ENCODE data around the gene PPFIA3.
"Not testable (repeated sequence)": the region's sequence is repeated elsewhere in the genome, so short reads cannot be mapped to it uniquely, and the experiment has no call there.

Gene PPFIA3

DNA sequence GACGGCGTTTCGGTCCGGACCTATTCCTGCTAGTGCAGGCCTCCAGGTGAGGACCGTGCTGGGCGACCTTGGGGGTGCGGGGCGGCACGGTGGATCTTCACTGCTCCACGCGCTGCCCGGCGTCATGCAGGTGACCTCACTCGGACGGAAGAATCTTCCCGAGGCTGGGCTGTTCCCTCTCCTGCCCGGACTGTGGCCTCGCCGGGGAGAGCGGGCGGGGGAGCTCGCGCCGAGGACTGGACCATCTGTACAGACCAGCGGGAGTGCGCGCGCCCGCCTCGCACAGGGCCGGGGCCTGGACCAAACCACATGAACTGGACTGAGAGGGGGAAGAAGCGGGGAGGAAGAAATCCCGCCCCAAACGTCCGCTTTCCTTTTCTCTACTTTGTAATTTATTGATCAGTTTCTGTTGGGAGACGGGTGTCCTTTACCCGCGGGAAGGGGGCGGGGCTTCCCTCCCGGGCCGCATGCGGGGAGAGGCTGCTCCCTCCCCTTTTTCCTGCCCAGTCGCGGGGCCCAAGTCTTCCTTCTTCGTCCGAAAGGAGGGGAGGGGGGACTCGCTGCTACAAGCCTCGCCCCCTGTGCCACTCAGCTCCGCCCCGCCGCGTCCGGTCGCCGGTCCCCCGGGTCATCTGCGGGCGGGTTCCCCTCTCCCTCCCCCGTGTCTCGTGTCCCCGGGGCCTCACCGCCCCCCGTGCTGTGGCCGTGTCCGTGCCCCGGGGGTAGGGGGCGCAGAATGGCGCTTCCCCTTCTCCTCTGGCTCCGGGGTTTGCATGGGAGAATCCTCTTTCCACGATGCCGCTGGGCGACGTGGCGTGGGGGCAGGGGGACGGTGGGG lies 31.0 kb downstream of the PPFIA3 start:
- peak; percentile 55 for DNase-seq

DNA sequence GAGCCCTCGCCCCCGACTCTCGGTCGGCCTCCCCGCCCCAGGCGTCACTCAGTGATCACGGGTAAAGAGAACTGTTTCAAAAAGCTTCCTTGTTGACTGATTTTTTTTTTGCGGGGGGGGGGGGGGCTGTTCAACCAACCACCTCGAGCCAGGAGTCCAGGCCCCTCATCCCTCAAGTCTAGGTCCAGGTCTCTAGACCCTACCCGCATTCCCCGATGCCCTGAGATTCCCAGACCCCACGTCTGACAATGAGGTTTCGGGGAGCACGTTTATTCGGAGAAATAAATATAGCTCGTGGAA lies 31.6 kb downstream of the PPFIA3 start:
- DNase-seq = no peak

DNA sequence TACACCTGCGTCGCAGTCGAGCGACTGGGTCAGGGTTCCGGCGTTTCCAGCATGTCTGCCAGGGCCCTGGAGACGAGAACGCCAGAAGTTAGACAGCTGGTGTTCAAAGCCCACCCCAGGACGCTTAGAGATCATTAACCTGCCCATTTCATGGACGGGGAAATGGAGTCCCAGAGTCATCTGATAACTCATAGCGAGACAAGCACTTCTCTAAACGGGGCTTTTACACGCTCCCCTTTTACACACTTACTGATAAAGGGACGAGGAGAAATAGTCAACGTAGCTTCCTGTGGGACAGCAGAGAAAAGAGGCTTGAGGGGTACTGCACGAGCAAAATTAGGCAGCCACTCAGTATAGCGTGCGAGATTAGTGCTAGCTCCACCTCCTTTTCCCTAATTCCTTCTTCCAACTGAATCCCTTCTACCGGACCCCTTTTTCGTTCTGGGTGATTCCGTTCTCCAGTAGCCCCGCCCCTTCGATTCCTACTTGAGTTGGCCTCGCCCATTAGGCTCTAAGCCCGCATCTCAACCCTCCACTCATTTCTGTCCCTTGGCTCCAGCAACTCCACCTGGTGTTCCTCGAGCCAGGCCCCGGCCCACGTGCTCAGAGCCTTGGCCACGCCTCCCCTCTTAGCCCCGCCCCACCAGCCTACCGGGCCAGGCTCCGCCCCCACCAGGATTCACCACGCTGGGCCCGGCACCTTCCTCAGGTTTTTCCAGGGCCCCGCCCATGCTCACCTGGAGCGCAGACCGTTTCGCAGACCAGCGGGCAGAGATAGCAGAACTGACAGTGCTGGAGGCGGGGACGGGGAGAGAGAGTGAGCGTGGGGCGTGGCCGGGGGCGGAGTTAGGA lies 32.1 kb downstream of the PPFIA3 start:
- DNase-seq = peak; percentile 59

DNA sequence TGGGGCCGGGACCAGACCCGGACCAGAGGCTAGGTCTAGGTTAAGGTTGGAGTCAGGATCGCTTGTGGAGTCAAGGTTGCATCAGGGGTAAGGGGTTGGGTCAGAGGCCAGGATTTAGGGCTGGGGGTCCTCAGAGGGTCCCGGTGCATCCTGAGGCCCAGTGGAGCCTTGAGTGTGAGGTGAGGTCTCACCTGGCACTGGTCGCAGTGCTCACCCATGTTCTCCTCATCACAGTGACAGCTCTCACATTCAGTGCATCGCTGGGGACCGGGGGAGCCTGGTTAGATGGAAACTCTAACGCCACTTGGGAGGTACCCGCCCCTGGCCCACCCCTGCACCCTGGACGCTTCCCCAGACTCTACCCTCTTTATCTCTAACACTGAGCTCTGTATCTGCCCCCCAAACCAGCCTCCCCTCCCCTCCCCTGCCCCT lies 32.8 kb downstream of the PPFIA3 start:
- no peak for DNase-seq

DNA sequence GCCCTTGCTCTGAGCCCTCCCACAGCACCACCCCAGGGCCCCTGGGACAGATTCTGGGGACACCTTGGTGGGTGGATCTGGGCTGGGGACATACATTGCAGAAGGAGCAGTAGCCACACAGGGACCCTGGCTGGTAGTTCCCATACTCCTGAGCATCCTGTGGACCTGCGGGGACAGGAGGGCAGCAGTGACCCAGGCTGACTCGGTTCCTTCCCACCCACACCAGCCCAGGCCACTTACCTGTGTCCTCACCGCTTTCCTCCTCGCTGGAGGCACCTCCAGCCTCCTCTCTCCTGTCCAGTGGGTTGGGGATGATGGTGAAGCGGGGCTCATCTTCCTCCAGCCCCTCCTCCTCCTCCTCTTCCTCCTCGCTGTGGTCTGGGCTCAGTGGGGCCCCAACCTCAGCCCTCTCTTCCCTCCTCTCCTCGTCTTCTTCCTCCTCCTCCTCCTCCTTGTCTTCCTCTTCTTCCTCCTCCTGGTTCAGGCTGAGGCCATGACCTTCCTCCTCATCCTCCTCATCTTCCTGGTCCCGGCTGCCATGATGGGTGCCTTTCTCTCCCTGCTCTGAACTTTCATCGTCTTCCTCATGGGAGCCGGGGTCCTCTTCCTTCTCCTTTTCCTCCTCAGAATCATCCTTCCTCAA lies 33.9 kb downstream of the PPFIA3 start:
- DNase-seq = no peak

DNA sequence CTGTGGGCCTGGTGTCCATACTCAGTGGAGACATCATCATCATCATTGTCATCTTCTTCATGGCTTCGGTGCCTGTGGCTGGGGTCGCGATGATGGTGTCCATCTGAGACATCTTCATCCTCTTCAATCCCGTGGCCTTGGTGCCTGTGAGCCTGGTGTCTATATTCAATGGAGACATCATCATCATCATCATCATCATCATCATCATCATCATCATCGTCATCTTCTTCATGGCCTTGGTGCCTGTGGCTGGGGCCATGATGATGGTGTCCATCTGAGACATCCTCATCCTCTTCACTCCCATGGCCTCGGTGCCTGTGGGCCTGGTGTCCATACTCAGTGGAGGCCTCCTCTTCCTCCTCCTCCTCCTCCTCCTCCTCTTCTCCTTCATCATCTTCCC lies 34.9 kb downstream of the PPFIA3 start:
- no peak for DNase-seq

DNA sequence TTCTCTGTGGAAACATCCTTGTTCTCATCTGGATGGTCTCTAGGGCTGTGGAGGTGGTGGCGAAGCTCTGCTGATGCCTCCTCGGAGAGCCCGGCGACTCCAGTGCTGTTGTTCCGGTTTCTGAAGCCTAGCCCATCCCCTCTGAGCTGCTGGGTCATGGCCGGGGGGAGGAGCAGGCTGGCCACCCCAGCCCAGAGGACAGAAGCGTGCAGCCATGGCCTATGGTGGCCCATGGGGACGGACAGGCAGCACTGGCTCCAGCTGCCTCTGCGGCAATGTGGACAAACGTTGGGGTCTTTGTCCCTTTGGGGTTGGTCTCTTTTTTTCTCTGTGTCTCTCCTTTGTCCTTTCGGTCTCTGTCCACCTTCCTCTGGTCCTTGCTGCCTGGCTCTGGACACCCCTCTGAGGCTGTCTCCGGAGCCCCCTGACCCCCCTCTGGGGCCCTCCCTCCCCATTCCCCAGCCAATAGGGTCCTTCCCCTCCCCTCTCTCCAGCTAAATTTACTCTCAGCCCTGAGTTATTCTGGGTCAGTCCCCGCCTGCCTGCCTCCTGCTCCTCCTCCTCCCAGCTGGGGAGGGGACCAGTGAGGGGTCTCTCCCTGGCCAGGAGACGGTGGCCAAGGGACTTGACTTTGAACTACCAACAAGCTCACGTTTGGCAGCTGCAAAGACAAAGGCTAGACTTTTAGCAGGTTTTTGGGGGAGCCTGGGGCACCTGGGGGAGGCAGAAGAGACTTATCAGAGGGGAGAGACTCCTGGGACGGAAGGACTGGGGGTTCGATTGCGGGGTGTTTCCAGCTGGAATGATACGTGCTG lies 35.9 kb downstream of the PPFIA3 start, which contains the start of gene HRC:
Gene HRC, minus strand, starts transcription at position 392 of the 815 bp plus-strand sequence. Its CDS starts 159 bp downstream, at position 233.
- no peak for DNase-seq

DNA sequence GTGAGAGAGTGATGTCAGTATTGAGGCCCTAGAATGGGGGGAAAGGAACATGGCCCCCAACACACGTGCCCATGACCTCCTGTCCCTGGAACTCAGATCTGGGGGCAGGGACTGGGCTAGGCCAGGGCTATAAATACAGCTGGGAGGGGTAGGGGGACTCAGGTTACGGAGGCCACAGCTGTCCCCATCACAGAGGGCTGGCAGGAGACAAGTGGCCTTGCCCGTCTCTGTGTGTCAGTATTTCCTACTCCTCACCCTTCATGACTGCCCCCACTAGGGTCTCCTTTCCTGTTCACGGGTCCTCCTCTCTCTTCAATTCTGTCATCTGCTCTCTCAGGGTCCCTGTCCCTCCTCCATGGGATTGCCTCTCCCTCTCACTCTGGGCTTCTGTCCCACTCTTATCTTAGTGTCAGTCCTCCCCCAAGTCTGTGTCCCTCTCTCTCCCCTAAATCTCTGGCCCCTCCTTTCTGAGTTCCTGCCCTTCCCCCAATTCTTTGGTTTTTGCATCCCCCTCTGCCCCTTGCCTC lies 36.5 kb downstream of the PPFIA3 start:
- DNase-seq = no peak

DNA sequence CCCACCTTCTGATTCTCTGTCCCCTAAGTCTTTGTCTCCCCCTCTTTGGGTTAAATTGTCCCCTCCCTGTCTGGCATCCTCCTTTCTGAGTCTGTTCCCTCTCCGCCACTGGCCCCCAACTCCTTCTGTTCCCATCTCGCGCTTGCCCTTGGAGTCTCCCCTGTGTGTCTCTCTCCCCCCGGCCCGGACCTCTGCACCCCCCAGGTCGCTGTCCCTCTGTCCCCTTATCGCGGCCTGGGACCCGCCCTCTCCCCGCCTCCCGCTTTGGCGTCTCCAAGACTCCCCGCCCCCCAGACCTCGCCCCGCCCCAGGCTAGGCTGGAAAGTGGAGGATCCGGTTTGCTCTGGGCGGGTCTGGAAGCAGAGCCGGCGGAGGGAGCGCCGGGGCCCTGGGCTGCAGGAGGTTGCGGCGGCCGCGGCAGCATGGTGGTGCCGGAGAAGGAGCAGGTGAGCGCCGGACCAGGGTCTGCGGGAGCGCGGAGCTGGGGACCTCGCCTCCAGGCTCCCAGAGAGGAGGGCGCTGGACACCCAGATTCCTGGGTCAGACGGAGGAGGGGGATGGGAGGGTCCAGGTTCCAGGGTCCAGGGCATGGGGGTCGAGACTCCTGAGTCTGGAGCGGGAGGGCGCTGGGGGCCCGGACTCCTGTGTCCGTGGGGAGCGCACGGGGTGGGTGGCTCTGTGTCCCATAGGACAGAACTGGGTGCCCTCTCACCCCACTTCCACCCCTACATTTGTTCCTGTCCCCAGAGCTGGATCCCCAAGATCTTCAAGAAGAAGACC lies 38.3 kb downstream of the PPFIA3 start, which contains the start of gene TRPM4:
Gene TRPM4, plus strand, starts transcription at position 348 of the 780 bp plus-strand sequence. Its CDS starts 75 bp downstream, at position 423.
- DNase-seq = no peak

DNA sequence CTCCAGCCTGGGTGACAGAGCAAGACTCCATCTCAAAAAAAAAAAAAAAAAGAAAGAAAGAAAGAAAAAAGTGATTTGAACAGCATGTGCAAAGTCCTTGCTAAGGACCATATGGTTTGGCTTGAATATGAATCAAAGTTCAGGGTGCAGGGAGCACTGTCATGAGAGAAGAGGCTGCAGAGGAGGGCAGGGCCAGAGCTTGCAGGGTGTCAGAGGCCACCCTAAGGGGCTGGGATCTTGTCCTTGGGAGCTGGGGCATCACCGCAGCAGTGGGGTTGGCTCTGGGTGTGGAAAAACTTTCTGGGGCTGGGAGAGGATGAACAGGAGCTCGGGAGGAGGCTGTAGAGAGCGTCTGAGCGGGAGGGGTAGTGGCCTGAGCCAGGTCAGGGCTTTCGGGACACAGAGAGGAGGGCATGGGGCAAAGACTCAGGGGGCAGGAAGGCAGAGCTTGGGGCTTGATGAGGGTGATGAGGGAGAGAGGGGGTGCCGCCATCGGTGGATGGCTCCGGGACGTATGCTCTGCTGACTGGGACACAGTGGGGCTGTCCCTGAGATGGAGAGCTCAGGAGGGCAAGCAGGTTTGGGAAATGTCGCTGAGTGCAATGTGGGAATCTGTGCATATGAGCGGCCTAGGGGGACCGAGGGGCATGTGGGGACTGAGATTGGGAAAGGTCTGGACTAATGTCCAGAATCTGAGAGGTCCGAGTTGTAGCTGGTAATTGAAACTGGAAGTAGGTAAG lies 41.3 kb downstream of the PPFIA3 start:
- no peak for DNase-seq

DNA sequence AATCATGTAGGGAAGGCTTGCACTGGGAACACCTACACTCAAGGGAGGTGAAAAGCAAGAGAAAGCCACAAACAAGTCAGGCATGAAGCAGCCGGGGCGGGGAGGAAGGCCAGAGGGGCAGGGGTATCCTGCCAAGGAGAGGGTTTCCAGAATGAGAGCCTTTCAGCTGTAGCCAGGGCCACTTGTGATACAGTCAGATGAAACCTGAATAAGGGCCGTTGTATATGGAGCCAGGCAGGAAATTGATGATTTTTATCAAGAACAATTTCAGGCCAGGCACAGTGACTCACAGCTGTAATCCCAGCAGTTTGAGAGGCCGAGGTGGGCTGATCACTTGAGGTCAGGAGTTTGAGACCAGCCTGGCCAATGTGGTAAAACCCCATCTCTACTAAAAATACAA lies 42.6 kb downstream of the PPFIA3 start:
- no peak for DNase-seq

DNA sequence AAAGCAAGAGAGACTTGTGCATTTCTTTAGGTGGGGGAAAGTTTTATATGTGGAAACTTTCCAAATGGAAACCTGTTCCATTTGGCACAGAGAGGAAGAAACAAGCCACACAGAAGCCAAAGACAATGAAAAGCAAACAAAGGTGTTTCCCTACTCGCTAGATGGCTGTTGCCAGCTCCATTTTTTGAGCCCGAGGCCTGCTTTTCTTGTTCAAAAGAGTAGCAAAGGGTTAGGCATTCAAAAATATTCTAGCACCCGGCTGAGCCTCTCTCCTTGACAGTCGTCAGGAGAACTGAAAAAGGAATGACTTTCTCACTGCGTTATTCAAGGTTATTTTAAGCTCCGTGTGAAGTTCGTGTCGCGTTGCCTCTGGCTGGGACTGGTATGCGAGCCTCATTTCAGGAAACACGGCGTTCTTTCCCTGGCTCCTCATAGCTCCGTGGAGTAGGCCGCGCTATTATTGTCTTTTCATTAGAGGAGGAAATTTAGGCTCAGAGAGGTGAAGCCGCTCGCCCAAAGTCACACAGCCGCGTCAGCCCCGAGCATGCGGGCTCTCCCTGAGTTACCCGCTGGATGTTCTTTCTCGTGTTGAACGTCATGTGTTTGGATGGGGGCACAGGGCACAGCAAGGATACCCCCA lies 45.9 kb downstream of the PPFIA3 start:
- no peak for DNase-seq

DNA sequence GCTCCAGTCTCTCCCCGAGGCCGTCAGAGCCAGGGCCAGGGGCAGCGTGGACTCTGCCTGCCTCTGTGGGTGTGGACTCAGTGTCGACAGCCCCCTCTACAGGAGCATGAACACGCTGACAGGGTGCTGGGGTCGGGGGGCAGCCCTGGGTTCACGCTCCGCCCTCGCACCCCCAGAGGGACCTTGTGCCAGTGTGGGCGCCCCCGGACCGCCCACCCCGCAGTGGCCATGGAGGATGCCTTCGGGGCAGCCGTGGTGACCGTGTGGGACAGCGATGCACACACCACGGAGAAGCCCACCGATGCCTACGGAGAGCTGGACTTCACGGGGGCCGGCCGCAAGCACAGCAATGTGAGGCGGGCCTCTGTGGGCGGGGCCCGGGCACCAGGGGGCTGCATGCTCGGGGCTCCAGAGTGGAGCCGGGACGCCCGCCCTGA lies 46.5 kb downstream of the PPFIA3 start:
- no peak for DNase-seq

DNA sequence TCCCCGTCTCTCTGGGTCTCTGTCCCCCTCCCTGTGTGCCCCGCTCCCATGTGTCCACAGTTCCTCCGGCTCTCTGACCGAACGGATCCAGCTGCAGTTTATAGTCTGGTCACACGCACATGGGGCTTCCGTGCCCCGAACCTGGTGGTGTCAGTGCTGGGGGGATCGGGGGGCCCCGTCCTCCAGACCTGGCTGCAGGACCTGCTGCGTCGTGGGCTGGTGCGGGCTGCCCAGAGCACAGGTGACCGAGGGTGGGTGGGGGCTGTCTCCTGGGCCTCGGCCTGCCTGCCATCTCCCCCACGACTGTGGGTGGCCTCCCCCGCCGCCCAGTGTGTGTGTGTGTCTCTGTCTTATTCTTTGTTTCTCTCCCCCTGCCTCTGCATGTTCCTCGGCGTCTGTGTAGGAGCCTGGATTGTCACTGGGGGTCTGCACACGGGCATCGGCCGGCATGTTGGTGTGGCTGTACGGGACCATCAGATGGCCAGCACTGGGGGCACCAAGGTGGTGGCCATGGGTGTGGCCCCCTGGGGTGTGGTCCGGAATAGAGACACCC lies 48.6 kb downstream of the PPFIA3 start:
- DNase-seq = no peak

DNA sequence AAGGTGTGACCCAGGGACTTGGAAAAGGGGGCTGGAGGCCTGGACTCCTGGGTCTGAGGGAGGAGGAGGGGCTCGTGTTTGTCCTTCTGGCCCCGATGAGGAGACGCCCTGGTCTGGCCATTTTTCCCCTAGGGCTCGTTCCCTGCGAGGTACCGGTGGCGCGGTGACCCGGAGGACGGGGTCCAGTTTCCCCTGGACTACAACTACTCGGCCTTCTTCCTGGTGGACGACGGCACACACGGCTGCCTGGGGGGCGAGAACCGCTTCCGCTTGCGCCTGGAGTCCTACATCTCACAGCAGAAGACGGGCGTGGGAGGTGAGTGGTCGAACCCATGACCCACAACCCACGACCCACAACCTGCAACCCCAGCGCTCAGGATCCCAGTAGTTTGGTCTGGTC lies 49.1 kb downstream of the PPFIA3 start:
- DNase-seq = no peak

DNA sequence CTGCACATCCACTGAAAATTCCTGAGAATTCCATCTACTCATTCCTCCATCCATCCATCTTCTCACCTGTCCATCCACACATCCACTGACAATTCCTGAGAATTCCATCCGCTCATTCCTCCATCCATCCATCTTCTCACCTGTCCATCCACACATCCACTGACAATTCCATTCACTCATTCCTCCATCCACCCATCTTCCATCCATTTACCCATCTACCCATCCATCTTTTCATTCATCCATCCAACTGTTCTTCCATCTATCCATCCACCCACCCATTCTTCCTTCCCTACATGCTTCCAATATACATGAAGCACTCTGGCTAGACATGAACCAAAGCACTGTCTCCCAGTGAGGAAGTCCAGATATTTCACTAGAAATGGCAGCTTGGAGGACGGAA lies 53.9 kb downstream of the PPFIA3 start:
- DNase-seq = no peak

DNA sequence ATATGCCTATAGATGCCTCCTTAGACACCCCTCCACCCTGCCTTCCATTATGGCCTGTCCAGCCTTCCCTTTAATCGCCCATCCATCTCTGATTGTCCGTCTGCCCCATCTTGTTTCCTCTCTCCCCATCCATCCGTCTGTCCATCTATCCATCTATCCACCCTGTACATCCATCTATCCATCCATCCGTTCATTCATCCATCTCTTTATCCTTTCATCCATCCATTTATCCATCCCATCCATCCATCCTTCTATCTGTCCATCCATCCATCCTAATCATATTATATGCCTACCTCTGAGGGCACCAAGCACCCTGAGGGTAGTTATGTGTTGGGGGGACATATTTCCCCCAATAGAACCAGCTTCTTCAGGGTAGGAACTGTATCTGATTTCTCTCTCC lies 61.3 kb downstream of the PPFIA3 start:
- no peak for DNase-seq

DNA sequence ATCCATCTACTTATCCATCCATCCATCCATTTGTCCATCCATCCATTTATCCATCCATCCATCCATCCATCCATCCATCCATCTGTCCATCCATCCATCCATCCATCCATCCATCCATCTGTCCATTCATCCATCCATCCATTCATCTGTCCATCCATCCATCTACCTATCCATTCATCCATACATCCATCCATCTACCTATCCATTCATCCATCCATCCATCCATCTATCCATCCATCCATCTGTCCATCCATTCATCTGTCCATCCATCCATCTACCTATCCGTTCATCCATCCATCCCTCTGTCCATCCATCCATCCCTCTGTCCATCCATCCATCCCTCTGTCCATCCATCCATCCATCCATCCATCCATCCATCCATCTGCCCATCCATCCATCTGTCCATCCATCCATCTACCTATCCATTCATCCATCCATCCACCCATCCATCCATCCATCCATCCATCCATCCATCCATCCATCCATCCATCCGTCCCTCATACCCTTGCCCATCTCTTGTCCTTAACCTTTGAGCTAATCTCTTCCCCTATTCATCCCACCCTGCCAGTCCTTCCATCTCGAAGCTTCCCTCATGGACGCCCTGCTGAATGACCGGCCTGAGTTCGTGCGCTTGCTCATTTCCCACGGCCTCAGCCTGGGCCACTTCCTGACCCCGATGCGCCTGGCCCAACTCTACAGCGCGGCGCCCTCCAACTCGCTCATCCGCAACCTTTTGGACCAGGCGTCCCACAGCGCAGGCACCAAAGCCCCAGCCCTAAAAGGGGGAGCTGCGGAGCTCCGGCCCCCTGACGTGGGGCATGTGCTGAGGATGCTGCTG lies 62.9 kb downstream of the PPFIA3 start:
- DNase-seq = not testable (repeated sequence)

DNA sequence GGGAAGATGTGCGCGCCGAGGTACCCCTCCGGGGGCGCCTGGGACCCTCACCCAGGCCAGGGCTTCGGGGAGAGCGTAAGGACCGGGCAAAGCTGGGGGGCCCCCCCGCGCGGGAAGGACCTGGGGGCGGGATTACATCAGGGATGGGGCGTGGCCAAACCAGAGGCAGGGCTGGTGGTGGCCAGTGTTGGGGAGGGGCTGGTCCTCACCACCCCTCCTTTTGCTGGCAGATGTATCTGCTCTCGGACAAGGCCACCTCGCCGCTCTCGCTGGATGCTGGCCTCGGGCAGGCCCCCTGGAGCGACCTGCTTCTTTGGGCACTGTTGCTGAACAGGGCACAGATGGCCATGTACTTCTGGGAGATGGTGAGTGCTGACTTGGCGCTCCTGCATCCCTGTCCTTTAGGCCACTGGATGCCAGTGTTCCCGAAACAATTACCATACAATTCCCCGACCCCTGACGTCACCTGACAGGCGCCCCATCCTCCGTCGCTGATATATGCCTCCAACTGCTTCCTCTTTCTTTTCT lies 63.6 kb downstream of the PPFIA3 start:
- DNase-seq = no peak
